Endothelial cell of umbilical vein (primary cell): Measurements from ENCODE around the gene FUT7. TPM values are rescaled to one million over a fixed set of nuclear protein-coding genes. Genes with fewer than 3 reads are reported as not detected.
"Not testable (repeated sequence)": the region's sequence is repeated elsewhere in the genome, so short reads cannot be mapped to it uniquely, and the experiment has no call there.

ENCODE experiments used
- BruUV-seq: library from RNA; stranded (reverse); fragments of 400-500 nt; replicated peaks from 2 replicates; lab custom pipeline; 2021; lab: Mats Ljungman, UMichigan
- CTCF ChIA-PET: fragments of 300-600, 350-600 bp; sonication (Branson Sonifier 250); formaldehyde crosslinking; loops from one replicate; lab custom pipeline; 2021; ENCODE audit warnings: antibody characterized with exemption, inconsistent platforms; lab: Charles Lee
- POLR2A ChIA-PET: fragments of 300-600, 350-600 bp; sonication (Branson Sonifier 250); formaldehyde crosslinking; loops from one replicate; lab custom pipeline; 2021; ENCODE audit warnings: antibody characterized with exemption, inconsistent platforms; lab: Charles Lee
- DNase-seq: peaks from one replicate; pipeline ENCODE4 v3.0.0-alpha.2; 2011; ENCODE audit warnings: low read depth, low spot score
- FAIRE-seq: peaks from 2 replicates; lab custom pipeline; 2011; peaks lifted over from hg19 to GRCh38; lab: Jason Lieb, UNC
- H2AFZ ChIP-seq: 2 replicates; pipeline ENCODE4 v1.6.0; 2012; ENCODE audit warnings: low read depth, low read length, control low read depth, inconsistent platforms
- H3K27ac ChIP-seq: 2 replicates; pipeline ENCODE4 v1.5.1; 2011; ENCODE audit warnings: low read depth, mild to moderate bottlenecking, control low read depth, low read length, moderate library complexity; ENCODE audit not compliant: insufficient read depth
- H3K27me3 ChIP-seq, 2 experiments: 2 replicates each; pipeline versions ENCODE4 v1.6.0 to v1.6.1; 2011; ENCODE audit warnings: low read length in 2 of 2, mixed read lengths in 1 of 2; ENCODE audit not compliant: control insufficient read depth in 2 of 2, insufficient read depth in 2 of 2
- H3K36me3 ChIP-seq, 2 experiments: 2 replicates in 1 of 2; 3 replicates in 1 of 2; pipeline ENCODE4 v1.5.1; 2011; ENCODE audit warnings: low read length in 2 of 2, mild to moderate bottlenecking in 1 of 2, moderate library complexity in 1 of 2; ENCODE audit not compliant: control insufficient read depth in 2 of 2, insufficient read depth in 2 of 2; ENCODE audit errors: extremely low read depth in 1 of 2
- H3K4me1 ChIP-seq: 3 replicates; pipeline ENCODE4 v1.5.1; 2011; ENCODE audit warnings: mild to moderate bottlenecking, low read length; ENCODE audit not compliant: control insufficient read depth, insufficient read depth; ENCODE audit errors: extremely low read depth
- H3K4me2 ChIP-seq: 2 replicates; pipeline ENCODE4 v1.6.1; 2011; ENCODE audit warnings: low read length, control low read depth, mixed read lengths; ENCODE audit not compliant: insufficient read depth
- H3K4me3 ChIP-seq, 3 experiments: fragments of 200-600 bp in 1 of 3; sonication (generic), shearing (Covaris generic) in 1 of 3; replicated peaks in 1 of 3; 2 replicates each; pipeline ENCODE4 v1.5.1; 2011 to 2016; ENCODE audit warnings: control low read depth in 3 of 3, low read length in 3 of 3, mild to moderate bottlenecking in 2 of 3, inconsistent platforms in 1 of 3, low read depth in 1 of 3, moderate library complexity in 1 of 3; ENCODE audit not compliant: insufficient read depth in 1 of 3
- H3K79me2 ChIP-seq: 2 replicates; pipeline ENCODE4 v1.6.0; 2012; ENCODE audit warnings: low read length, inconsistent platforms; ENCODE audit not compliant: control insufficient read depth, insufficient read depth
- H3K9ac ChIP-seq: replicated peaks from 2 replicates; pipeline ENCODE3; 2011; ENCODE audit warnings: low read length, control low read depth; ENCODE audit not compliant: insufficient read depth; ENCODE audit errors: extremely low read depth
- H3K9me1 ChIP-seq: replicated peaks from 3 replicates; pipeline ENCODE4 v1.6.0; 2011; ENCODE audit warnings: mild to moderate bottlenecking, low read length; ENCODE audit not compliant: control insufficient read depth, insufficient read depth; ENCODE audit errors: extremely low read depth
- H3K9me3 ChIP-seq: replicated peaks from 2 replicates; pipeline ENCODE4 v1.5.1; 2012; ENCODE audit warnings: low read length, inconsistent platforms; ENCODE audit not compliant: control insufficient read depth, insufficient read depth
- H4K20me1 ChIP-seq: replicated peaks from 2 replicates; pipeline ENCODE3; 2011; ENCODE audit warnings: mild to moderate bottlenecking, low read length; ENCODE audit not compliant: control insufficient read depth, insufficient read depth; ENCODE audit errors: extremely low read depth
- EZH2 ChIP-seq: IDR thresholded peaks from 2 replicates; pipeline ENCODE4 v1.6.1; 2012; ENCODE audit warnings: borderline replicate concordance, low read depth, mild to moderate bottlenecking, moderate library complexity, low read length, inconsistent platforms; ENCODE audit not compliant: severe bottlenecking
- FOS ChIP-seq: IDR thresholded peaks from 2 replicates; pipeline ENCODE4 v1.6.1; 2011; ENCODE audit warnings: mild to moderate bottlenecking, low read length, moderate library complexity, borderline replicate concordance; ENCODE audit not compliant: insufficient read depth
- GATA2 ChIP-seq: IDR thresholded peaks from 2 replicates; pipeline ENCODE4 v1.7.0; 2011; ENCODE audit warnings: low read depth, mild to moderate bottlenecking, moderate library complexity, mixed read lengths, low read length; ENCODE audit not compliant: insufficient read length, insufficient read depth
- JUN ChIP-seq: IDR thresholded peaks from 2 replicates; pipeline ENCODE4 v1.6.1; 2011; ENCODE audit warnings: borderline replicate concordance, low read depth; ENCODE audit not compliant: insufficient read length, insufficient read depth
- MYC ChIP-seq: IDR thresholded peaks from one replicate; pipeline ENCODE4 v1.6.1; 2011; ENCODE audit warnings: mild to moderate bottlenecking, low read depth, low read length
- POLR2A ChIP-seq: IDR thresholded peaks from 2 replicates; pipeline ENCODE4 v1.6.1; 2012; ENCODE audit warnings: low read depth, mild to moderate bottlenecking, control low read depth, low read length
- POLR2AphosphoS5 ChIP-seq: IDR thresholded peaks from 2 replicates; pipeline ENCODE4 v1.6.1; 2012; ENCODE audit warnings: low read depth, mild to moderate bottlenecking, control low read depth, low read length, moderate library complexity; ENCODE audit not compliant: insufficient read depth
- dilution Hi-C: fragments of 300-500 bp; cut with MboI; formaldehyde crosslinking; loops from one replicate; pipeline ENCODE4 v1.15.0; 2019; ENCODE audit warnings: low sequenced_read_pairs; ENCODE audit not compliant: extremely low pct_ligation_motif_present
- intact Hi-C: fragments of 100-400 bp; cut with micrococcal nuclease; formaldehyde crosslinking; loops from one replicate; pipeline ENCODE4 v1.10.0; 2022
- polyA plus RNA-seq, 4 experiments: library from polyadenylated mRNA; depleted of rRNA in 3 of 4; stranded (reverse) in 3 of 4; unstranded in 1 of 4; fragments of >200 nt; gene quantifications; 2 replicates each; pipeline versions ENCODE4 v1.2.1 to v1.2.3, GENCODE V29; 2011 to 2012; ENCODE audit warnings: missing spikeins in 1 of 4
- total RNA-seq: library from RNA; stranded (reverse); gene quantifications from 2 replicates; pipeline ENCODE4 v1.2.3, GENCODE V29; 2021
- TF ChIP-seq, protein P1 (sequence below), 2 donors: IDR thresholded peaks; 1 replicate in 1 of 2; 2 replicates in 1 of 2; pipeline ENCODE4 v1.5.1; 2011; ENCODE audit warnings: low read length in 2 of 2, mild to moderate bottlenecking in 2 of 2, moderate library complexity in 2 of 2, control low read depth in 1 of 2, inconsistent platforms in 1 of 2, low read depth in 1 of 2; ENCODE audit not compliant: insufficient read depth in 1 of 2; ENCODE audit errors: extremely low read depth in 1 of 2
- TF ChIP-seq, protein P2 (sequence below): IDR thresholded peaks from 2 replicates; pipeline ENCODE4 v1.6.1; 2011; ENCODE audit not compliant: insufficient read depth, insufficient read length

Gene FUT7
- total and polyA plus RNA-seq, 2 donors (not counting 3 experiments of a cell fraction or from before 2014, with no cell fraction given), result not detected

DNA sequence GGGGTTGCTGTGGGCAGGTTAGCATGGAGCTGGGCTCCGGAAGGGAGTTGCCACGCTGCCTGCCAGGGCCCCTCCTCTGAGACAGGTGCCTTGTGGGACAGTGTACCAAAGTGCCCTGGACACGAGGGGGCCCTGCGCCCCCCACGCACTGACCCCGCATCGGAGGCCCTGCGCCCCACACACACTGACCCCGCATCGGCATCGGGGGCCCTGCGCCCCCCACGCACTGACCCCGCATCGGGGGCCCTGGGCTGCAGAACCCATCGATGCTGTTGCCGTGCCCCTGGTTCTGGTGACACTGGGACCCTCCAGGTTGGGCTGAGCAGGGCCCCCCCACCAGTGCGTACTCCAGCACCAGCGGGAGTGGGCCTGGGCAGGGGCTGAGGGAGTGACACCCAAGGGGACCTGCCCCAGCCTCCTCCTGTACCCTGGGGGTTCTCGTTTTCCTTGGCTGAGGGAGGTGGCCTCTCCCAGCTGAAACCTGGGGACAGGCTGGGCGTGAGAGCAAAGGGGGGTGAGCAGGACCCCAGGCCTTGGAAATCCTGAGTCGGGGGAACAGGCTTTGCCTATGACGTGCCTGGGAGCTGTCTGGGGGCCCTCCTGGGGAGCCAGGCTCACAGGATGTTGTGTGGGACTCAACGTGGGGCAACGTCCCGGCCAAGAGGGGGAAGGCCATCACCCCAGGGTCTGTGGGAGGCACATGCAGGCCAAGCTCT is 31.6 kb upstream of the FUT7 start:
- POLR2A ChIA-PET, result interaction anchor here (1.0 kb wide), 1 partner anchor 16 kb away, joined by 4 read pairs; no protein-coding TSS in a partner anchor
- FAIRE-seq, result no peak
- intact Hi-C loops, result loop anchor here (1.0 kb wide), 2 partner anchors 34 to 276 kb away; no protein-coding TSS in a partner anchor

DNA sequence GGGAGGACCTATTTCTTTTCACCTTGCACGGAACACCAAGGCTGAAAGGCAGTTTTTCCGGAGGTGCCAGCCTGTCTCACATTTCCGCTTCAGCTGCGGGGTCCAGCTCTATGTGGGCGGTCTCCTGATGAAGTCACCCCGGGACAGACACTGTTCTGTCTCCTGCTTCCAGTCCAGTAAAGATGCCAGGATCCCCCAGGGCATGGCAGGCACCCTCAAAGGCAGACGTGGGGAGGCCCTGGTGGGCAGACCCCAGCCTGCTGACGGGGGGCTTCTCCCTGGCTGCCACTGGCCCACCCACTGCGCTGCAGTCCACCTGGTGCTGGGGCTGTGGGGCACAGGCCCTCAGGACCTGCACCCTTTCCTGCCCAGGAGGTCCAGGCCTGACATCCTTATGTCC is 30.9 kb upstream of the FUT7 start:
- H3K9me1 ChIP-seq, FAIRE-seq, POLR2A ChIA-PET: not testable (repeated sequence)

More for the DNA sequence above, 31.6 kb upstream of the FUT7 start:
- CTCF ChIA-PET, result interaction anchor here (0.6 to 2.3 kb wide), 22 partner anchors 8 to 285 kb away, joined by 3 to 52 read pairs (median 8); partner anchors contain the start of genes MAN1B1, NPDC1, RNF224 and TMEM141
- no peak overlapping the region for H3K4me3 ChIP-seq
- H3K36me3 ChIP-seq, result no peaks in the 10 kb centered on the region
- no peak overlapping the region for H3K9ac ChIP-seq
- no peaks in the 10 kb centered on the region for H3K9me1 ChIP-seq
- no peak overlapping the region for H3K4me2 ChIP-seq
- no peak overlapping the region for H2AFZ ChIP-seq
- no peaks in the 10 kb centered on the region for H3K9me3 ChIP-seq
- H3K79me2 ChIP-seq, result peaks cover 3% of the 10 kb centered on the region
- H3K27ac ChIP-seq, result no peak overlapping the region
- no peaks in the 10 kb centered on the region for H3K27me3 ChIP-seq
- dilution Hi-C loops, result no loop called here
- TF ChIP-seq, protein P1, sequence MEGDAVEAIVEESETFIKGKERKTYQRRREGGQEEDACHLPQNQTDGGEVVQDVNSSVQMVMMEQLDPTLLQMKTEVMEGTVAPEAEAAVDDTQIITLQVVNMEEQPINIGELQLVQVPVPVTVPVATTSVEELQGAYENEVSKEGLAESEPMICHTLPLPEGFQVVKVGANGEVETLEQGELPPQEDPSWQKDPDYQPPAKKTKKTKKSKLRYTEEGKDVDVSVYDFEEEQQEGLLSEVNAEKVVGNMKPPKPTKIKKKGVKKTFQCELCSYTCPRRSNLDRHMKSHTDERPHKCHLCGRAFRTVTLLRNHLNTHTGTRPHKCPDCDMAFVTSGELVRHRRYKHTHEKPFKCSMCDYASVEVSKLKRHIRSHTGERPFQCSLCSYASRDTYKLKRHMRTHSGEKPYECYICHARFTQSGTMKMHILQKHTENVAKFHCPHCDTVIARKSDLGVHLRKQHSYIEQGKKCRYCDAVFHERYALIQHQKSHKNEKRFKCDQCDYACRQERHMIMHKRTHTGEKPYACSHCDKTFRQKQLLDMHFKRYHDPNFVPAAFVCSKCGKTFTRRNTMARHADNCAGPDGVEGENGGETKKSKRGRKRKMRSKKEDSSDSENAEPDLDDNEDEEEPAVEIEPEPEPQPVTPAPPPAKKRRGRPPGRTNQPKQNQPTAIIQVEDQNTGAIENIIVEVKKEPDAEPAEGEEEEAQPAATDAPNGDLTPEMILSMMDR (IDR thresholded peaks at IDR 0.05; ENCODE audit: extremely low read depth in 1 of 2, insufficient read depth in 1 of 2, low read depth in 1 of 2, low read length in 2 of 2), result no peak
- TF ChIP-seq POLR2A (no peak), FOS (no peak), MYC (no peak), GATA2 (no peak), JUN (no peak), POLR2AphosphoS5 (no peak), EZH2 (no peak)
- TF ChIP-seq, protein P2, sequence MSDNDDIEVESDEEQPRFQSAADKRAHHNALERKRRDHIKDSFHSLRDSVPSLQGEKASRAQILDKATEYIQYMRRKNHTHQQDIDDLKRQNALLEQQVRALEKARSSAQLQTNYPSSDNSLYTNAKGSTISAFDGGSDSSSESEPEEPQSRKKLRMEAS, result no peak
- no peak for DNase-seq
- H3K4me1 ChIP-seq, result no peaks in the 10 kb centered on the region
- BruUV-seq, result no TSS peak
- H4K20me1 ChIP-seq, result no peaks in the 10 kb centered on the region

More for the DNA sequence above, 30.9 kb upstream of the FUT7 start:
- H3K36me3 ChIP-seq, H3K9me3 ChIP-seq, H2AFZ ChIP-seq, H3K27me3 ChIP-seq, DNase-seq, H3K4me1 ChIP-seq, intact Hi-C loops, BruUV-seq, H3K4me2 ChIP-seq, H3K9ac ChIP-seq, H3K4me3 ChIP-seq, H3K79me2 ChIP-seq, dilution Hi-C loops, H4K20me1 ChIP-seq, H3K27ac ChIP-seq: not testable (repeated sequence)
- CTCF ChIA-PET, result interaction anchor here (2.3 kb wide), 1 partner anchor 34 kb away, joined by 16 read pairs; no protein-coding TSS in a partner anchor
